Forelimb muscle (tissue), 1 donor: Measurements from ENCODE around the gene TSHZ3. TPM values are rescaled to one million over a fixed set of nuclear protein-coding genes. Genes with fewer than 3 reads are reported as not detected.
A peak's percentile ranks its signal among the peaks of the same experiment; 100 is the strongest.

Experiments
- DNase-seq: peaks from one replicate; pipeline ENCODE4 v3.0.0-alpha.2; 2013; ENCODE audit warnings: low read depth
- polyA plus RNA-seq: library from polyadenylated mRNA; unstranded; fragments of 120-200 nt; gene quantifications from one replicate; pipeline ENCODE4 v1.2.1, GENCODE V29; 2013; ENCODE audit not compliant: insufficient read length

Gene TSHZ3
- polyA plus RNA-seq, 1 donor, result 15.2 TPM

DNA sequence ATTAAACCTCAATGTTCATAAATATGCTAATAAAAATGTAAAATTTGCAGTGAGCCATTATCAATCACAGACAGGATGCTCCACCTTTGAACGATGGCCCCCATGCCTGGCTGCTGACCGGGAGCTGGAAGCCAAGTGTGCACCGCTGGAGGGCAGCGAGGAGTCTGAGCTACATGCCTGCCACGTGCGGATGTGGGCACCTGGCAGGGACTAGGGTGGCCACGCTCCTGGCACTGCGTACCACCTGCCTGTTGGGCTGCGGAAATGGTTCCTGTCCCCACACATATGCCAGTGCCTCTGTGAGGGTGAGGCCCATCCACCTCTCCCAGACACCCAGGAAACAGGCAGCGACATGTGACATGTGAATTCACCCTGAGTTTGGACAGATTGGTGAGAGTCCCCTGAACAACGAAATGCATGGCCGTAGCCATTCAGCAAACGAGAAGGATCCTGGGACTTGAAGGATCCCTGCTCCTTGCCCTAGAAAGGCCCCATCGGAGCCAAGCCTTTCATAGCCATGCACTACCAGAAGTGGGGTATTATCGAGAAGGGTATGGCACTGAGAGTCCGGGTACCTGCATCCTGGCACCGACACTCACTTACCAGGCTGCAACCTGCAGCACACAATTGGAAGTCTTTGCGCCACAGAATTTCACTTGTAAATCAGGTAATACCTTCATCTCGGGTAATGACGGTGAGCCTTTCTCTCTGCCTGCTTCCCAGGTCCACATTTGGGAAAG lies 35.8 kb downstream of the TSHZ3 start:
- no peak for DNase-seq

DNA sequence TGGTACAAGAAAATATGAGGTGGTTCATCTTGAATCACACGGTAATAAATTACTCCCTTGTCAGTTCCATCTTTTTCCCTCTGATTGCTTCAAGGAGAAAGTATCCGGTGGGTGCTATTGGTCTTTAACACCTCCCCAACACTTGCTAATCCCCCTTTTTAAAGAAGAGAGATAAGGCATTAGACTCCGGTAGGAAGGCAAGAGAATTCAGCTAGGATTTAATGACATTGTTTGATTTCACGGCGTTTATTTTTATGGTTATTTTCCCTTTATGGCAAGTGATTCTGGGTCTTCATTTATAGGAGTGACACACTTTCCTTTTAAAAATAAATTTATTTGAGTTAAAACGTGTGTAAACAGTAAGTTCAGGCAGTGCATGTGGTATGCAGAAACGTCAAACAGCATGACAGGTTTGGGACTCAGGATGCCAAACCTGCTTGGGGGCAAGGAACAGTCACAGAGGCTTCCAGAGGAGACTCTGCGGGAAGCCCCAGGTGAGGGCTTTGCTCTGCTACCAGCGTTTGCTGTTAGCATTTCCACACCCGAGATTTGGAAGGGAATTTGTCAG lies 36.5 kb downstream of the TSHZ3 start:
- no peak for DNase-seq

DNA sequence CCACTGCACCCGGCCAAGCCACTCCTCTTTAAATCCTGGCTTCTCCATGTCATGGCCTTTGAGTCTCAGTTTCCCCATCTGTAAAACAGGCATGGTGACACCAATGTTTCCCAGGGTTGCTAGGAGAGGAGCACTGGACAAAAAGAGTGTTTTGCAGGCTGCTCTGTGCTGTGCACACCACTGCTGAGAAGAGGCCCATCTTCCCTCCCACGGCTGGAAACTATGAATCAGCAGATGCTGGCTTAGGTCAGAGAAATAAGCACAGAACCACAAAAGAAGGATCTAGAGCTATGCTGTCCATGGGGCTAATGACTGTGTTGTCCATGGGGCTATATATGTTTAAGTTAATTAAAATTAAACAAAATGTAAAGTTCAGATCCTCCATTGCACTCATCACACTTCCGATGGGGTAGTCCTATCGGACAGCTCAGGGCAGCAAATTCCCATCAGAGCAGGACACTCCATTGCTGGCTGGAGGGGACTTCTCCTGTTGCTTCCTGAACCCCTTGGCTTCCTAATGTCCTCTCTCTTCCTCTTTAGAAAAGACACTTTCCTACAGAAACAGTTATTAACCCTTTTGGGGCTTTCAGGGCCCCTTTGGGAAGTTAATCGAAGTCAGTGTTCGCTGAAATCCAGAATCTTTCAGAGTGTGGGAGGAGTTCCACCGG lies 37.1 kb downstream of the TSHZ3 start:
- DNase-seq, result peak; percentile 53

DNA sequence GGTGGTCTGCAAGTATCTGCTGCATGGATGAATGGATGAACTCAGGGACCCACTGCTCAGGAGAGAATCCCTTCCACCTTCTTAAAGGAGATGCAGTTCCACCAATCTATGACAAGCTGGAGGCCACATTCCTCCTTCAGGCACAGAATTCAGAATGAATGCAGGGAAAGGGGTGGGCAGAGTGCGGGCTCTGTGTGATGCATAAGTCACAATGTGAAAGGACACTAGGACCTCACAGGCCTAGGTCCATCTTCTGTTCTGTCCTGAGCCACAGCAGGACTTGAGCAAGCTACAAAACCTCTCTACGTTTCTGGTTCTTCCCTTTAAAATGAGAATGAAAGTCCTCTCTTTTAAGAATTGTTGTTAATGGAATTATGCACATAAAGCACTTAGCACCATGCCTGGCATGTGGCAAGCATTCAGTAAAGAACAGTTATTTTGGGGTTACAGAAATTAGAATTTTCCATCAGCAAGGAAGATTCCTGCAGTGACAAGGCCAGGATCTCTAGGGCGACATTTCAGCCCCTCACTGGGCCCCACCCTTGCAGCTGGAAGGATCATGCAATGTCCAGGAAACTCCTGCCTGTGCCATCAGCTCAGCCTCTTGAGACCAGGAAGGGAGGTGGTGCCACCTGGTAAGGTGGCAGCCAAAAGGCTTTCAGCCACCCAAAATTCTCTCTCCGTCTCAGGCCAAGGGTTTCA lies 38.7 kb downstream of the TSHZ3 start:
- no peak for DNase-seq

DNA sequence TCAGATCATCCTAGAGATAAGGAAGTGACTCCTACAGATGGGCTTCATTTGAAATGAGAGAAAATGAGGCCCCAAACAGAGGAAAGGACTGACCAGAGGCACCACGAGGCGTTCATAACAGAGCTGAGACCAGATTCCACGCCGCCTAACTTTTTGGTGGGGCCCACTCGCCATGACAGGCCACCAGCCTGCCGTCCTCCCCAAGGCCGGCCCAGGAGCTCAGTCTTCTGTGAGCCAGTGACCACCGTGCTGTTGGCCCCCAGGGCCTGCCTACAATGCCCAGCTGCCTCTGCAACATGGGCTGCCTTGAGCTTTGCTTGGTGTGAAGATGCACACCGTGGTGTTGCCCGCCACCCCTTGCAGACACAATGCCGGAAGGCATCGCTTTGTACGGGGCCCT lies 40.5 kb downstream of the TSHZ3 start:
- no peak for DNase-seq

DNA sequence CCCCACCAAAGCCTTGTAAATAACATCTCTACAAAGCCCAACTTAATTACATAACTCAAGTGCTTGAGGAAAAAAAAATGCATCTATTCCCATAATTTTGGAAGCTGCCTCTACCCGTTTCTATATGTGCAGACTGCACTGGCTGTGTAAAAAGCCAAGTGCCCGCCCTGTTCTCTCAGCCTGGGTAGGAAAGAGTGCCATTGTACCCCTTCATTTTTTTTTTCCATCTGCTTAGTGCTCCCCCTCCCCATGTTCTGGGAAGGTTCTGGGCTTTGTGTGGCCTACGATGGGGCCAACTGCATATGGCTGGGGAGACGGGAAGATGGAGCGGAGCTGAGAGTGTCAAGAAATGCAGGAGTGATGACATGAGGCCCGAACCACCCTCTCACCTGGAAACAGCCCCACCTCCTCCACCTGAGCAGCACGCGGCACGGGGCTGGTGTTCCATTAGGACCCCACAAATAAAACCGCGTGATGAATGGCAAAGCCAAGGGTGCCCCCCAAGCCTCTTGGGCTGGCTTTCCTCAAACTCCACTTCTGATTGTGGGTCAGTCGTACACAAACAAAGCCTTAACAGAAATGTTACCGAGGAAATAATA lies 42.1 kb downstream of the TSHZ3 start:
- DNase-seq, result no peak

DNA sequence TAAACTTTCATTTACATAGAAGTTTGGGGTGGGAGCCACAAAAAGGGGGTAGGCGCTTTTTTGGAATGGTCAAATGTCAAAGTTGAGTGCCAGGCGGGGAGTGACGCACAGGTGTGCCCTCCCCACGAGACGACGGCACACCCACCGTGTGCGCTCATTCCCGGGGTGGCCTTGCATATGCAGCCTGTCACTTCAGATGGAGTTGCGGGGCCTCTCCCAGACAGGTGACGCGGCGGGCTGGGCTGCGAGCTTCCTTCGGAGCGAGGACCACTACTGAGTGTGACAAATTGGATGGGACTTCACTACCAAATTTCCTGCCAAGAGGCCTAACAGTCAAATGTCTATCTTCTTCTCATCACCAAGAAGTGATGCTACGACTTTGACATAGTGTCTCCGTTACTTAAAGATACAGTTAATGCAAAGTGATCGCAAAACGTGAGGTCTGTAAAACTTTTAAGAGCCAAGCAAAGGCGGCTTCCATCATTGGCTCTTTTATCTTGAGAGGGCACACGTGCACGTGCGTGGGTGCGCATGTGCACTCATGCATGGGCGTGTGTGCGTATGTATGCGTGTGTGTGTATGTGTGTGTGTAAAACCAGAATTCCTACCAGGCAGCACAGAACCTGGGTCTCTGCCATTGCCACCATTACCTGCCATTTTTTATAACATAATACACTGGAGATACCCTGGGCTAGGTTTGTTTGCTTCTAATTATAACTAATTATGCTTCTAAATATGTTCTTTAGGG lies 43.1 kb downstream of the TSHZ3 start:
- no peak for DNase-seq

DNA sequence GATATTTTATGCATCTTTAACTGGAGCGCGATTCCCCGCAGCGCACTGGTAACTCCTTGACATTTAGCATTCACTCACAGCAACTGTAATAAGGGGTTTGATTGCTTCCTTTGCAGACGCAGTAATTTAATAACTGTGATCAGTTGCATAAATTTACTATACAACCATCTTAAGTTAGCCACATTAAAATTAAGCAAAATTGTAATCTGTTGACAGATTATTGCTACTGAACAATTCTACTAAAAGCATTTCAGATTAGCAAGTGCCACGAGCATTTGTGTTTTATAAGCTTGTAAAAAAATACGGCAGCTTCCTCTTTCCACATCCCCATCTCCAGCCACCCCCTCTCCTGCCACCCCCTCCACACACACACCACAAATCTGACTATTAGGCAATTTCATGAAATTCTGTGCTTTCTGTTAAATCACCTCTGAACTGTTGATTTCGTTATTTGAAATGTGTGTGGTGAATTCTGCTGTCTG lies 44.4 kb downstream of the TSHZ3 start:
- DNase-seq, result no peak

DNA sequence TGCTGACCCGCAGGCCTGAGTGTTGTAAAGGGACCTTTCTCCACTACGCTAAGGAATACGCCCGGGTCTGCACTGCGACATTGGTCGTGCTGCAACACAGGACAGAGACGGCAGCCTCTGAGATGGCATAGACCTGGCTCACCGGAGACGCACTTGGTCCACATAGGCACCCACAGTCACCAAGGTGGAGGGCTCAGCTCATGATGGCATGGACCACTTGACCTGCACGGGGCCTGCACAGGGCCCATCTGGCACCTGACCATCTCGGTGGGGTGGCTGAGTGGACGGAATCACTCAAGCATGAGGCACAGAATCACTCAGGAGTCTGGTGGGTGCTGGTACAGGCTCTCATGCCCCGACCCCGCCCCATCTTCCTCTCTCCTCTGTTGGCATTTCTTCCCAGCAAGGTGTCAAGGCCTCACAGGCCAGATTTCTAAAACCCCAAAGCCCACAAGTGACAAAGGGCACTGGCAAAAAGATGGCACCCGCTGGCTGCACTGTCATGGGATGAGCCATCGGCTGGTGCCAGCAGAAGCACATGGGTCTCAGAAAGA lies 45.9 kb downstream of the TSHZ3 start:
- DNase-seq, result no peak

DNA sequence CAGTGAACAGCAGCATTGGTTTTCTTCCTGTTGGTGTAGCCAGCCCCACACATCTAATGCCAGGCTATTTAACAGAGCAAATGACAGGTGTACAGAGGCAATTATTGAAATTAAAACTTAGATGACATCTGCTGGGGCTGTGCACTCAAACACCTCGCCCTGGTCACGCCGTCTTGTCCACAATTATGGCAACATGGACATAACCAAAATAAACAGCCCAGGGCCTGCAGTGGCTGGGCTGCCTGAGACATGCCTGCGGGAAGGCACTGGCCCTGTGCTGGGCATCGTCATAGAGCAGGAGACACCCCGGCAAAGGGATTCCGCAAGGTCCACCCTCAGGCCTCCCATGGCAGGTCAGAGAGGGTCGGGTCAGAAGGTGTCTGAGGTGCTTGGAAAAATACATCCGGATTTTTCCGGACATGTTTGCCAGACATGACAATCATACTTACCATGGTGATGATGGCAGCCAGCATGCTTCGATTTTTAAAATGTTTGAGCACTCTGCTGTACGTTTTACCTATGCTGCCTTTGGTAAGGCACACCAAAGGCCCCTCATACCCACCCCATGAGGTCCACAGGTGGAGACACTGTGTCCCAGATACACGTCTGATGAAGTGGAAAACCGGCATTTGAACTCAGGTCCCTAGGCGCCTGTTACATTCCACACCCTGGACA lies 47.8 kb downstream of the TSHZ3 start:
- no peak for DNase-seq

DNA sequence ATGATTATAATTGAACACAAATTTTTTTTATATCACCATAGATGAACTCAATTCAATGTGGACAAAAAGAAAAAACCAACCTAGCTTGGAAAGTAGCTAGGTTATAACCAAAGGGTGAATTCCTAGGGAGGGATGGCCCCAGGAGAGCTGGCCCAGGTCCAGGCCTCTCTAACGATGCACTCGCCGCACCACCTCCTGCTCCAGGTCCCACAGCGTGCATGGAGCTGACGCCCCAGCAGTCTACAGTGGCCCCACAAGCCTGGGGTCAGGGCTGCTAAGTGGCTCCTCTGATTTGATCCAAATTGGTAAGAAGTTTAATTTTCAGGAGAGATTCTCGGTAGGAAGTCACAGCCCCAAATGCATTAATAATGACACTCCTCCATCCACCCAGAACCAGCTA lies 48.8 kb downstream of the TSHZ3 start:
- DNase-seq, result no peak

DNA sequence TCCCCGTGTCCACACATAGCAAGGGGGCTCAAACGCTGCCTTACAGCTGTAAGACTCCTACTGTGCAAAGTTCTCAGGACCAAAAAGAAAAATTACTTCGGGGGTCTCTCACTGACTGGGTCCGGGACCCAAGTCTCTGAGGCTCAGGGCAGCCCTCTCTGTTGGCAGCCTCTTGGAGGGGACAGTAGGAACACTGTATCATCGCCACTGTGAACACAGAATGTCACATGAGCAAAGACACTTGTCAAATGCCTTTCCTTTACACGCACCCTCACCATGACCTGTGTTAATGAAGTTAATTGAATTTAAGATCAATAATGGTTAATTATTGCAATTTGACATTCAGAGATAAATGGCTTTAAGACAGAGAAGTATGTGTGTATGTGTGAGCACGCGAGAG lies 49.6 kb downstream of the TSHZ3 start:
- DNase-seq, result no peak

DNA sequence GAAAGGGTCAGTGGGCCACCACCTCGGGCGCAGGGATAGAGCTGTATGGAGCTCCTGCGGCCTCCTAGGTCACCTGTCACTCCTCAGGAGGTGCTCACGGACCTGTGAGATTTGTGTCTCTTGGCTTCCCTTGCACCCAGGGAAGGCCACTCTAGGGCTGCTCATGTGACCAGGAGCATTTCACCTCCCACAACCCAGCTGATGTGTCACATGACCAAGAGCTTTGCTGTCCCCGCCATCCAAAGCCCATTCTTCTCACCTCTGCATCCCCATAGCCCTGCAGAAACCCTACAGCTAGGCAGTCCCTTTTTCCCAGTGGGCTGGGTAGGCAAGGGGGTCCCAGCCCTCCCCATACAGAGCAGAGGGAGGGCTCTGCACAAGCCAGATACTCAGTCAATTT lies 51.2 kb downstream of the TSHZ3 start:
- no peak for DNase-seq

DNA sequence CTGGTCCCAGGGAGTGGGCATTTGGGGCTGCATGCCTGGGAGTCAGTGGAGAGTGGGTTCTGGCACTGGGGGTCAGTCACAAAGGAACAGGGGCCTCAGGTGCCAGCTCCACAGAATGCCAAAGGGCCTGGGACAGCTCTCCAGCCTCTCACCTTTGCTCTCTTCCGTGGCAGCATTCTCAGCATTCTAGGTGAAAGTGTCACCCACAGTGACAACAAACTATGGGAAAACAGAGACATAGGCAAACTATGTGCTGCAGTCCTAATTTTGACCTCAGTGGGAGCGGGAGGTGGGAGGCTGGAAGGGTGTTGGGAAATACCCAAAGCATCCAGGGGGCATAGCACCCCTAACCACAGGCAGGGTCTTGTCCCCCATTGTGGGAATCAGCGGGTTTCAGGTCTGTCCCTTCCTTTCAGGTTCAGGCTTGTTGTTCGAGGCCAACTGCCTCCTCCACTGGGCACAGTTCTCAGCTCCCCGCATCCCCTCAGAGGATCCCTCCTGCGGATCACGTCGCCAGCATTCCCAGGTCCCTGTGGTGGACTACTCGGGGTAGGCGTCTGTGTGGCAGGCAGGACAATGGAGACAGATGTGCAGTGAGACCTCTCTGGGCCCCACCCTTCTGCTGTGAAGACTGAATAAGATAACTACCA lies 52.4 kb downstream of the TSHZ3 start:
- DNase-seq, result no peak

DNA sequence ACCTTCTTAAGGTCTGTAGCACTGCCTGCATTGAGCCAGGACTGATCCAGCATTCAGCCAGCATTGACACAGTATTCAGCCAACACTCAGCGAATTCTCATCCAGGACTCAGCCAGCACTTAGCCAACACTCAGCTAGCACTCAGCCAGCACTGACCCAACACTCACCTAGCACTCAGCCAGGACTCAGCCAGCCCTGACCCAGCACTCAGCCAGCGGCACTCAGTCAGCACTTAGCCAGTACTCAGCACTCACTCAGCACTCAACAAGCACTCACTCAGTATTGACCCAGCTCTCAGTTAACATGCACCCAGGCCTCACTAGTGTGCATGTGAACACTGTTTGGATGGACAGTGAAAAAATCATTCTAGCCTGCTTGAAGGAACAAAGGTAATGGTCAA lies 55.0 kb downstream of the TSHZ3 start:
- DNase-seq, result no peak

DNA sequence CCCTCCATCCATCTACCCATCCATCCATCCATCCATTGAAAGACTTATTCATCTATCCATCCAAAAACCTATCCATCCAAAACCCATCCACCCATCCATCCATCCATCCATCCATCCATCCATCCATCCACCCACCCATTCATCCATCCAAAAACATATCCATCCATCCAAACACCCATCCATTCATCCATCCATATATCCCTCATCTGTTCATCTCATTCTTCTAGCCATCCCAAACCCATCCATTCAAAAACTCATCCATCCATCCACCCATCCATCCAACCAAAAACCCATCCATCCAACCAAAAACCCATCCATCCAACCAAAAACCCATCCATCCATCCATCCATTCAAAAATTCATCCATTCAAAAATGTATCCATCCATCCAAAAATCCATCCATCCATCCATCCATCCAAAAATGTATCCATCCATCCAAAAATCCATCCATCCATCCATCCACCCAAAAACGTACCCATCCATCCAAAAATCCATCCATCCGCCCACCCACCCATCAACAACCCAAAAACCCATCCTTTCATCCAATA lies 56.5 kb downstream of the TSHZ3 start:
- DNase-seq, result no peak

DNA sequence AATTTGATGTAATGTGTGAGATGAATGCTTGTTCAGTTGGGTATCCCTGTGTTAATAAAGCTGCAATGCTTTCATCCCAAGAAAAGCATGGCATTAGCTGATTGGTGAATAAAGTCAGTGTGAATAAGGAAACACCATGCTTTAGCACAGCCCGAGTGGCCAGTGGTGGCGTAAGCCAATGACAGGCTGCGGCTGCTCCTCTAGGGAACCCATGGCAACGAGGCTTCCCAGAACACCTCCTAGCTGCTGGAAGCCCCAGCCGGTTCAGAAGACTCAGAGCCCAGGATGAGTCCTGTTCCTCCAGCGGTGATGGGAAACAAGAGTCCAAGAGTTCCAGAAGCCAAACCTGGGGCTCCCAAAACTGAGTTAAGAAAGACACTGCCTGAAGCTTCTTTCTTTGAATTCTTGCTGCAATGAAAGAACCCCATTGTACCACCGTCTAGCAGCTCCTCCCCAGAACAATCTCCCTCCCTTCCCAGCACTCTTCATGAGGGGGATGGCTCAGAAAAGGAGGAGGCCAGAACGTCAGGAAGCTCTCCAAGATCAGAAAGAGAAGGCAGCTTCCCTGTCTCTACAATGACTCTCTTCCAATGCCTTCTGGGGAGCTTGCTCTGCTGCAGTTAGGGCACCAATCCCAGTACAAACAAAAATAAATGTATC lies 58.2 kb downstream of the TSHZ3 start:
- no peak for DNase-seq

DNA sequence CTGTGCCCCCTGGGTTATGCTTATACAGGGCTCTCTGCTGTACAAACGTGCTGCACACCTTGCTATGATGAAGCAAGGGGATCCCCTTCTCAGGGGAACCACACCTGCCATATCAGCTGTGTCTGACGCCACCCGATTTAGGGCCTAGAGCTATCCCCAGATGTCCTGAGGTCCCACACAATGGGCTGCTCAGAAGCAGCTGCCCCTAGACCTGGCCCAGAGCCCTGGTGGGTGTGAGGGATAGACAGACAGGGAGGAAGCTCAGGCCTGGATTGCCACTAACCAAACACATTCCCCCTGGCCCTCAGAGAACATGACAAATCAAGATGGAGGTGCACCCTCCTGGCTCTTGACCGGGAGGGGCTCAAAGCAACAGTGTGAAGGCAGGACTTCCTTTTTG lies 59.3 kb downstream of the TSHZ3 start:
- no peak for DNase-seq

DNA sequence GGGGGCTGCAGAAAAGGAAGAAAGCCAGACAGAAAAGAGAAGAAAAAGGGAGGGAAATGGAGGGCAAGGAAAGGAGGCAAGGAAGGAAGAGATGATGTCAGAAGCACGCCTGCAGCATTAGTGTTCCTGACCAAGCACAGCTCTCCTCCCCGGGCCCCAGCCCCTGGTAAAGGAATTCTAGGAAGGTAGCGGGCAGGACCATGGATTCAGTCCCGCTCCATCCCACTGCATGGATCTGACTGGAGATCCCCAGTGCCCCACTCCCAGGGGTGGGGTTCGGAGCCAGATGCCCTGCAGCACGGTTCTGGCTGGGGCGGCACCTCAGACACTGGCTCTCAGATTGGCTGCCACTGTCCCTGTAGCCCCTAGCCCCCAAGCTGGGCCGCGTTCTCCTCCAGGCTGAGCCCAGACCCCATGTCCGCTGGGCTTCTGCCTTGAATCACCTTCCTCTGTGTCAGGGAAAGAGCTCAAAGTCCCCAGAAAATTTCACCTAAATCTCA lies 59.8 kb downstream of the TSHZ3 start:
- no peak for DNase-seq
